Omental fat pad (tissue), 4 donors: ENCODE results near the gene EFNA4. TPM values are rescaled to one million over a fixed set of nuclear protein-coding genes. Genes with fewer than 3 reads are reported as not detected.

Experiments
- ATAC-seq: fragments of 150-250 bp; one replicate; pipeline ENCODE4 v1.9.1; 2016; ENCODE audit warnings: mild to moderate bottlenecking, moderate library complexity; ENCODE audit not compliant: low FRiP score
- DNase-seq: peaks from one replicate; pipeline ENCODE4 v3.0.0-alpha.2; 2019; ENCODE audit warnings: low spot score
- total RNA-seq, 4 donors: library from RNA; depleted of rRNA; stranded (reverse); fragments of >200 nt; gene quantifications; one replicate each; pipeline ENCODE4 v1.1.0, GENCODE V29; 2016
- TF ChIP-seq, protein P1 (sequence below), 3 donors: fragments of 450-650 bp; IDR thresholded peaks; one replicate each; pipeline ENCODE4 v1.5.1; 2016 to 2017; ENCODE audit warnings: antibody characterized with exemption in 3 of 3, mild to moderate bottlenecking in 3 of 3, moderate library complexity in 2 of 3

Gene EFNA4
- total RNA-seq, 4 donors from 2014 or later = 1.7 to 5.0 (median 4.4) TPM

DNA sequence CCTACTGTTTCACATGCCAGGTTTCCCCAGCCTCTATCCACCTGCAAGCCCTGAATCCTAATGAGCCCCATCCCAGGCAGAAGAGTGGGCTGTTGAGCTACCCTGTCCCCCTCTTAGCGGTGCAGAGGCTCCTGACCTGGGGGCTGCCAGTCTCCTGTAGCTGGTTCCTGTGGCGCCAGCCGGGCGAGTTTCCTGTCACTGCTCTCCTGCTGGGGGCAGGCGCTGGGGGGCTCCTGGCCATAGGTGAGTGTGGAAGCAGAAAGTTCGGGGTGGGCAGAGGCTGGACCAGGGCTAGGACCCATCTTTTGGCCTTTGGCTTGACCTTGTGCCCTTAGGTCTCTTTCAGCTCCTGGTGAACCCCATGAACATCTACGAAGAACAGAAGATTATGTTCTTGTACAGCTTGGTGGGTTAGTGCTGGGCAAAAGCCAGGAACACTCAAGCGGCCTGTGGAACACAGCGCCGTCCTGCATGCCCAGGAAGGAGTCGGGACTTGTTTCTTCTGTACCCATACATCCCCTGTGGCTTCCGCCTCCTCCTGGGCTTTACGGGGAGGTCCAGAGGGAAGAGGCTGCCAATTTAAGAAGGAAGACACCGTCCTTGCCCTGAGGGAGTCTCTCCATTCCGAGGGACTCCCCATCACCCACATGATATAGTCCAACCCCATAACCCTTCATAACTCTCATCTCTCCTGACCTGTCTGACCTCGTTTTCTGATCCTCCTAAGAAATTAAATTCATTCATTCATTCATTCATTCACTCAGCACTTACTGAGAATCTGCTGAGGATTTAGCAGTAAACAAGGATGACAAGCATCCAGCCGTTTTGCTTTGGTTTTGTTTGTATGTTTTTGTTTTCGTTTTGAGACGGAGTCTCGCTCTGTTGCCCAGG is 29.0 kb upstream of the EFNA4 start:
- no peak for ATAC-seq
- TF ChIP-seq, protein P1, sequence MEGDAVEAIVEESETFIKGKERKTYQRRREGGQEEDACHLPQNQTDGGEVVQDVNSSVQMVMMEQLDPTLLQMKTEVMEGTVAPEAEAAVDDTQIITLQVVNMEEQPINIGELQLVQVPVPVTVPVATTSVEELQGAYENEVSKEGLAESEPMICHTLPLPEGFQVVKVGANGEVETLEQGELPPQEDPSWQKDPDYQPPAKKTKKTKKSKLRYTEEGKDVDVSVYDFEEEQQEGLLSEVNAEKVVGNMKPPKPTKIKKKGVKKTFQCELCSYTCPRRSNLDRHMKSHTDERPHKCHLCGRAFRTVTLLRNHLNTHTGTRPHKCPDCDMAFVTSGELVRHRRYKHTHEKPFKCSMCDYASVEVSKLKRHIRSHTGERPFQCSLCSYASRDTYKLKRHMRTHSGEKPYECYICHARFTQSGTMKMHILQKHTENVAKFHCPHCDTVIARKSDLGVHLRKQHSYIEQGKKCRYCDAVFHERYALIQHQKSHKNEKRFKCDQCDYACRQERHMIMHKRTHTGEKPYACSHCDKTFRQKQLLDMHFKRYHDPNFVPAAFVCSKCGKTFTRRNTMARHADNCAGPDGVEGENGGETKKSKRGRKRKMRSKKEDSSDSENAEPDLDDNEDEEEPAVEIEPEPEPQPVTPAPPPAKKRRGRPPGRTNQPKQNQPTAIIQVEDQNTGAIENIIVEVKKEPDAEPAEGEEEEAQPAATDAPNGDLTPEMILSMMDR (IDR thresholded peaks at IDR 0.05) = no peak
- no peak for DNase-seq

DNA sequence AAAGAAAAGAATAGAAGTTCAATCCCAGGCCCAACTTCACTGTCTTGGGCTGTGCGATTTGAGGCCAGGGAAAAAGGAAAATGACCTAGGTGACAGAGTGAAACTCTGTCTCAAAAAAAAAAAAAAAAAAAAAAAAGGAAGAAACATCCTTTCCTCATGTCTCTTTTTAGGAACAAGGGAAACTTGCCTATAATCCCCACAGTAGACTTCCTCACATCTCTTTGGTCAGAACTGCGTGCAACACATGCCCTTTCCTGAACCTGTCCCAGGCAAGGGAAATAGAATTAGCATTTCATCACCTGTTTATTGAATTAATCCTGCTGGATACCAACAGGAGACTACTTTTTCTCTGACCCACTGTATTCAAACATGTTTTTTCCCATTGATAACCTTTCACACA is 27.6 kb upstream of the EFNA4 start:
- TF ChIP-seq, protein P1 (IDR thresholded peaks at IDR 0.05) = no peak
- no peak for ATAC-seq
- no peak for DNase-seq

DNA sequence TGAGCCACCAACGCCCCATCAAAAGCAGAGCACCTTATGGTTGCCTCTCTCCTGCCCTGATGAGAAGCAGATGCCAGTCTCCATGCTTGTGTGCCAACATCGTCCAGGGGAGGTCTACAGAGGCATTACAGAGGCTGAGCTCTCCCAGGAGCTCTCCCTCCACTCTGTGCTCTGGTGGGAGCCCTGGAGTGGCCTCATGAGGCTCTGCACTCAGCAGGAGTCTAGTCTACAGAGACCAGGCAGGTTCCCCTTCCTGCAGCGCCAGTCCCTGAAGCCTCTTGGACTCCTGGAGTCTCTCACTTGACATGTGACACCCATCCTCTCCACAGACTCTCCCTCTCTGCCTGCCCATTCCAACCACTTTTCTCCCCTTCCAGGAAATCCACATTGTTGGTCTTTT is 26.5 kb upstream of the EFNA4 start:
- DNase-seq (no peak), ATAC-seq (no peak)
- TF ChIP-seq, protein P1 (IDR thresholded peaks at IDR 0.05) = no peak

DNA sequence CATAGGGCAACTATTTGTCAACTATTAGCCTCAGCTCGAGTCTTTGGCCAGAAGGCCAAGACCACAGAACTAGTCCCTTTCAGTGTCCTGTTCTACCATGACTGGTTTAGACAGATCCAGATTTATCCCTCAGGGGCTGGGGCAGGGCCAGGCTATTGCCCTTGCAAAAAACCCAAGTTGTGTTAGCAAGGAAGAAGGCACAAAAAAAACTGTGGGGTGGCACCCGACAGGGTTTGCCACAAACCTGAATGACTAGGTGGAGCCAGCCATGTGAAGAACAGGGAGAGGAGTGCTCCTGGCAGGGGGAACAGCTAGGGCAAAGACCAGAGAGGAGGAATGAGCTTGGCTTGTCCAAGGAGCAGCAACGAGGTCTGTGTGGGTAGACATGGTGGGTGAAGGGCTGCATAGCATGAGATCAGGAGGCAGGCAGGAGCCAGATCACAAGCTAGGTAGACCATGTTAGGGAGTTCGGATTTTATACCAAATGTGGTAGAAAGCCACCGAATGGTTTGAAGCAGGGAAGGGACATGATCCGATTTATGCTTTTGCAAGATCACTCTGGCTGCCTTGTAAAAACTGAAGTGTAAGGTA is 25.6 kb upstream of the EFNA4 start:
- DNase-seq = no peak
- no peak for ATAC-seq
- TF ChIP-seq, protein P1 (IDR thresholded peaks at IDR 0.05) = no peak

DNA sequence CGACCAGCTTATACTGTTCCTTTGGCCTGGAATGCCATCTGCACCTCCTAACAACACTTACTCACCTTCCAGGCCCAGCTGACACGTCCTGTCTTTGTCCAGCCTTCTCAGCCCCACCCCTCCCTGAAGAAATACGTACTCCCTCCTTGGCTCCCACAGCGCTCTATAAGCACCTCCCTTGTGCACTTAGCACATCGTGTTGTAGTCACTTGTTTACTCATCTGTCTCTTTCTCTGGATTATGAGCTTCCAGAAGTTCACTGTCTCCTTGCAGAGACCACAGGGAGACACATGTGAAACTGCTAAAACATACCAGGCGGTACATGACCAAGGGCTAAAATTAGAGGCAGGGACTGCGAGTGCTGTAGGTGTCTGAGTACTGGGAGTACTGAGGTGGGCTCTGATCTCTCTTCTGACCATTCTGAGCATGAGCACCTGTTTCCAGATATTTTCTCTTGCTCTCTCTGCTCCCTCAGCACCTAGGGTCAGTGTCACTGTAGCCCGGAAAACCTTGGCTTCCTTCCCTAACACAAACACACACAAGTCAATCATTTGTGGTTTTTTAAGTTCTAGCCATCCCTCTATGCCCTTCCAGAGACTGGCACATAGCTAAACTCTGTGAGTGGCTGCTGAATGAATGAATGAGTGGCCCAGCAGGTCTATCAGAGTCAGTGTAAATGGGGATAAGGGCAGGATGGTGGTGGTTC is 24.8 kb upstream of the EFNA4 start:
- TF ChIP-seq, protein P1 (IDR thresholded peaks at IDR 0.05) = no peak
- peak; percentile 95 for ATAC-seq
- DNase-seq = no peak

DNA sequence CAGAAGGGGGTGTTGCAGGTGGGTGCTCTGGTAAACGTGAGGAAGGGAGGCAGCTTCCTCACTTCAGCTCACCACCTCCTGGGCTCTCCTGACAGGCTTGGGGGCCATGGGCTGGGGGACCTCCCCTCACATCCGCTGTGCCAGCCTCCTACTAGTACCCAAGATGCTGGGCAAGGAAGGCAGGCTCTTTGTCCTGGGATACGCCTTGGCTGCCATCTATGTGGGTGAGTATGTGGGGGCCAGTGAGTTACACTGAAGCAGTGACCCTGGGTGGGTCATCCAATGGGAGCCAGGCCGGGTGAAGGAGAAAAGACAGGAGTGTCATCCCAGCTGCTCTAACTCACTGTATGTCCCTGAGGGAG is 24.3 kb upstream of the EFNA4 start:
- TF ChIP-seq, protein P1 (IDR thresholded peaks at IDR 0.05) = no peak
- DNase-seq (no peak), ATAC-seq (no peak)
